Liver (tissue), 9 donors: Measurements from ENCODE around the gene HIVEP2. TPM values are rescaled to one million over a fixed set of nuclear protein-coding genes. Genes with fewer than 3 reads are reported as not detected.

Source experiments
- DNase-seq: peaks from one replicate; pipeline ENCODE4 v3.0.0-alpha.2; 2017; ENCODE audit warnings: low spot score
- H3K27ac ChIP-seq, 2 donors: one replicate each; pipeline ENCODE4 v1.7.0; 2013; ENCODE audit warnings: inconsistent platforms in 2 of 2, low read length in 2 of 2, control low read depth in 1 of 2, low read depth in 1 of 2, mild to moderate bottlenecking in 1 of 2
- H3K27me3 ChIP-seq, 4 donors: one replicate each; pipeline versions ENCODE4 v1.6.1 to v1.7.0; 2013; ENCODE audit warnings: low read length in 3 of 4, inconsistent platforms in 1 of 4, mild to moderate bottlenecking in 1 of 4, moderate library complexity in 1 of 4; ENCODE audit not compliant: control insufficient read depth in 4 of 4, insufficient read depth in 4 of 4
- H3K36me3 ChIP-seq, 4 donors: one replicate each; pipeline versions ENCODE4 v1.6.1 to v1.7.0; 2013; ENCODE audit warnings: low read length in 3 of 4, mild to moderate bottlenecking in 3 of 4, low read depth in 1 of 4, moderate library complexity in 1 of 4; ENCODE audit not compliant: control insufficient read depth in 4 of 4, insufficient read depth in 3 of 4
- H3K4me1 ChIP-seq, 4 donors: one replicate each; pipeline versions ENCODE4 v1.6.1 to v1.7.0; 2013; ENCODE audit warnings: low read length in 3 of 4, mild to moderate bottlenecking in 3 of 4, moderate library complexity in 1 of 4; ENCODE audit not compliant: control insufficient read depth in 4 of 4, insufficient read depth in 4 of 4
- H3K4me3 ChIP-seq, 3 donors: one replicate each; pipeline versions ENCODE4 v1.6.1 to v1.7.0; 2013; ENCODE audit warnings: low read length in 3 of 3, control low read depth in 1 of 3, low read depth in 1 of 3, mild to moderate bottlenecking in 1 of 3
- H3K9ac ChIP-seq, 2 donors: one replicate each; pipeline ENCODE4 v1.7.0; 2013; ENCODE audit warnings: low read length in 2 of 2, mild to moderate bottlenecking in 2 of 2, moderate library complexity in 2 of 2, control low read depth in 1 of 2, low read depth in 1 of 2
- H3K9me3 ChIP-seq, 4 donors: one replicate each; pipeline versions ENCODE4 v1.6.1 to v1.7.0; 2013; ENCODE audit warnings: low read length in 3 of 4; ENCODE audit not compliant: control insufficient read depth in 4 of 4
- EGR1 ChIP-seq, 2 donors: IDR thresholded peaks; 2 replicates each; pipeline ENCODE4 v1.6.1; 2016 to 2018; ENCODE audit warnings: antibody characterized with exemption in 2 of 2, low read depth in 2 of 2
- FOXA1 ChIP-seq: IDR thresholded peaks from 2 replicates; pipeline ENCODE4 v1.6.1; 2016; ENCODE audit warnings: antibody characterized with exemption
- FOXA2 ChIP-seq: IDR thresholded peaks from 2 replicates; pipeline ENCODE4 v1.6.1; 2016; ENCODE audit warnings: antibody characterized with exemption
- GABPA ChIP-seq, 2 donors: IDR thresholded peaks in 1 of 2; conservative IDR thresholded peaks in 1 of 2; 2 replicates each; pipeline ENCODE4 v1.6.1; 2016; ENCODE audit warnings: antibody characterized with exemption in 2 of 2, mild to moderate bottlenecking in 1 of 2, moderate library complexity in 1 of 2
- HNF4A ChIP-seq, 2 donors: conservative IDR thresholded peaks; 2 replicates each; pipeline ENCODE4 v1.6.1; 2016; ENCODE audit warnings: antibody characterized with exemption in 2 of 2, mild to moderate bottlenecking in 2 of 2
- HNF4G ChIP-seq: IDR thresholded peaks from 2 replicates; pipeline ENCODE4 v1.6.1; 2016; ENCODE audit warnings: antibody characterized with exemption
- JUND ChIP-seq, 2 donors: IDR thresholded peaks; 2 replicates each; pipeline ENCODE4 v1.6.1; 2016; ENCODE audit warnings: antibody characterized with exemption in 2 of 2
- RAD21 ChIP-seq, 2 donors: IDR thresholded peaks; 2 replicates each; pipeline ENCODE4 v1.6.1; 2016; ENCODE audit warnings: antibody characterized with exemption in 2 of 2, mild to moderate bottlenecking in 2 of 2
- SP1 ChIP-seq: IDR thresholded peaks from 2 replicates; pipeline ENCODE4 v1.6.1; 2018; ENCODE audit warnings: antibody characterized with exemption, mild to moderate bottlenecking
- TAF1 ChIP-seq: conservative IDR thresholded peaks from 2 replicates; pipeline ENCODE4 v1.6.1; 2016; ENCODE audit warnings: antibody characterized with exemption, mild to moderate bottlenecking
- YY1 ChIP-seq: IDR thresholded peaks from 2 replicates; pipeline ENCODE4 v1.6.1; 2016; ENCODE audit warnings: antibody characterized with exemption, mild to moderate bottlenecking
- WGBS: extraction: QIAGEN DNeasy Blood & Tissue Kit; methylation state at CpG from one replicate; pipeline ENCODE4 v1.1.7; 2013; 5-methylcytosine and 5-hydroxymethylcytosine counted together
- polyA plus RNA-seq, 2 donors: library from polyadenylated mRNA; stranded (reverse) in 1 of 2; unstranded in 1 of 2; fragments of 200-250 nt in 1 of 2; fragments of >200 nt in 1 of 2; fragmentation: Nextera tagmentation in 1 of 2; extraction: Ambion mirVana in 1 of 2; gene quantifications; one replicate each; pipeline versions ENCODE4 v1.2.1 to v1.2.3, GENCODE V29; 2013 to 2015
- total RNA-seq, 2 donors: library from RNA; depleted of rRNA; stranded (reverse); fragments of >200 nt; gene quantifications; one replicate each; pipeline ENCODE4 v1.2.3, GENCODE V29; 2014
- TF ChIP-seq, protein P1 (sequence below): fragments of 150-350 bp; IDR thresholded peaks from 2 replicates; pipeline ENCODE4 v1.5.1; 2017; ENCODE audit warnings: improper control_type of control experiment, low read depth, low read length; ENCODE audit not compliant: missing input control
- TF ChIP-seq, protein P2 (sequence below): IDR thresholded peaks from 2 replicates; pipeline ENCODE4 v1.6.1; 2016; ENCODE audit warnings: antibody characterized with exemption
- TF ChIP-seq, protein P3 (sequence below): IDR thresholded peaks from 2 replicates; pipeline ENCODE4 v1.6.1; 2016; ENCODE audit warnings: antibody characterized with exemption, mild to moderate bottlenecking
- TF ChIP-seq, protein P4 (sequence below): IDR thresholded peaks from 2 replicates; pipeline ENCODE4 v1.6.1; 2016; ENCODE audit warnings: antibody characterized with exemption
- TF ChIP-seq, protein P5 (sequence below): IDR thresholded peaks from 2 replicates; pipeline ENCODE4 v1.6.1; 2016; ENCODE audit warnings: antibody characterized with exemption
- donor health status: healthy.
- donor health status: healthy.
- donor health status: healthy.
- donor health status: healthy.
- donor health status: healthy.

The HIVEP2 gene
- total and polyA plus RNA-seq, 4 donors, result 0.82 to 6.6 (median 1.3) TPM

DNA sequence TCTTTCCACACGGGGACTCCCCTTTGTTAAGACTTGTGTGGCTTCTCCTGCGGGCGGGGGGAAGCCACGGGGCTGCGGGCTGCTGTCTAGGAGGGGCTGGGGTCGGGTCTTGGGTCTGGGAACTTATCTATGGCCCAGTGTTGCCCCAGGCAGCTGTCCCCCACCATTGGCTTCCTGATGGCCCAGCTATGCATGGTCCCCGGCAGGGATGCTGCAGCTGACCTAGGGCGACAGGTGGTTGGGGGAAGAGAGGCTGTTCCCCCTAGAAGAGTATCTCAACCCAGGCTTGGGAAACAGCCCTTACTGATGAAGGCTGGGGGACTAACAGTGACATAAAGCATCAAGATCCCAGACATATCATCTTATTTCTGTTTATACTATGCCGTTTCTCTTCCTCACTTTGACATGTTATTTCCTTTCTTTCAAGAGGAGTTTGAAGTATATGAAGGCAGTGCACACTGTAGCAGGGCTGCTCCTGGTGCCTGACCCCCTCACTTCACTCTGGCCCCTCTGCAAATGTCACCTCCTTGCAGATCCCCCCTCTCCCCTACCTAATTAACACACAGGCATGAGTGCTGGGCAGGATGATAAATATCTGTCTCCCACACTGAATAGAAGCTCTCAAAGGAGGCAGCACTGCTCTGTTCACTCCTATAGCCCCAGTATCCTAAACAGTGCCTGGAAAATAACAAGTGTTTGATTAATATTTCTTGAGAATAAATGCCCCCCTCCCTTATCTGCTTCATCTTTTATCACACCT lies 87.0 kb downstream of the HIVEP2 start:
- Histone ChIP-seq H3K9ac (no peak overlapping the region), H3K4me1 (peaks cover 0 to 3% (median 0%) of the 10 kb centered on the region in 4 donors), H3K9me3 (no peaks in the 10 kb centered on the region), H3K27ac (no peak overlapping the region), H3K4me3 (no peak overlapping the region), H3K27me3 (no peaks in the 10 kb centered on the region), H3K36me3 (no peaks in the 10 kb centered on the region)
- 77% methylated on average over 9 of the region's 9 CpGs for WGBS
- DNase-seq, result no peak
- TF ChIP-seq JUND (IDR thresholded peaks at IDR 0.05), result no peak
- no peak for TF ChIP-seq GABPA (IDR thresholded peaks at IDR 0.05 in 1 of 2, conservative IDR thresholded peaks at IDR 0.05 in 1 of 2)
- TF ChIP-seq, protein P1, sequence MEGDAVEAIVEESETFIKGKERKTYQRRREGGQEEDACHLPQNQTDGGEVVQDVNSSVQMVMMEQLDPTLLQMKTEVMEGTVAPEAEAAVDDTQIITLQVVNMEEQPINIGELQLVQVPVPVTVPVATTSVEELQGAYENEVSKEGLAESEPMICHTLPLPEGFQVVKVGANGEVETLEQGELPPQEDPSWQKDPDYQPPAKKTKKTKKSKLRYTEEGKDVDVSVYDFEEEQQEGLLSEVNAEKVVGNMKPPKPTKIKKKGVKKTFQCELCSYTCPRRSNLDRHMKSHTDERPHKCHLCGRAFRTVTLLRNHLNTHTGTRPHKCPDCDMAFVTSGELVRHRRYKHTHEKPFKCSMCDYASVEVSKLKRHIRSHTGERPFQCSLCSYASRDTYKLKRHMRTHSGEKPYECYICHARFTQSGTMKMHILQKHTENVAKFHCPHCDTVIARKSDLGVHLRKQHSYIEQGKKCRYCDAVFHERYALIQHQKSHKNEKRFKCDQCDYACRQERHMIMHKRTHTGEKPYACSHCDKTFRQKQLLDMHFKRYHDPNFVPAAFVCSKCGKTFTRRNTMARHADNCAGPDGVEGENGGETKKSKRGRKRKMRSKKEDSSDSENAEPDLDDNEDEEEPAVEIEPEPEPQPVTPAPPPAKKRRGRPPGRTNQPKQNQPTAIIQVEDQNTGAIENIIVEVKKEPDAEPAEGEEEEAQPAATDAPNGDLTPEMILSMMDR, result no peak
- no peak for TF ChIP-seq TAF1
- TF ChIP-seq, protein P2, sequence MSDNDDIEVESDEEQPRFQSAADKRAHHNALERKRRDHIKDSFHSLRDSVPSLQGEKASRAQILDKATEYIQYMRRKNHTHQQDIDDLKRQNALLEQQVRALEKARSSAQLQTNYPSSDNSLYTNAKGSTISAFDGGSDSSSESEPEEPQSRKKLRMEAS, result no peak
- TF ChIP-seq, protein P3, sequence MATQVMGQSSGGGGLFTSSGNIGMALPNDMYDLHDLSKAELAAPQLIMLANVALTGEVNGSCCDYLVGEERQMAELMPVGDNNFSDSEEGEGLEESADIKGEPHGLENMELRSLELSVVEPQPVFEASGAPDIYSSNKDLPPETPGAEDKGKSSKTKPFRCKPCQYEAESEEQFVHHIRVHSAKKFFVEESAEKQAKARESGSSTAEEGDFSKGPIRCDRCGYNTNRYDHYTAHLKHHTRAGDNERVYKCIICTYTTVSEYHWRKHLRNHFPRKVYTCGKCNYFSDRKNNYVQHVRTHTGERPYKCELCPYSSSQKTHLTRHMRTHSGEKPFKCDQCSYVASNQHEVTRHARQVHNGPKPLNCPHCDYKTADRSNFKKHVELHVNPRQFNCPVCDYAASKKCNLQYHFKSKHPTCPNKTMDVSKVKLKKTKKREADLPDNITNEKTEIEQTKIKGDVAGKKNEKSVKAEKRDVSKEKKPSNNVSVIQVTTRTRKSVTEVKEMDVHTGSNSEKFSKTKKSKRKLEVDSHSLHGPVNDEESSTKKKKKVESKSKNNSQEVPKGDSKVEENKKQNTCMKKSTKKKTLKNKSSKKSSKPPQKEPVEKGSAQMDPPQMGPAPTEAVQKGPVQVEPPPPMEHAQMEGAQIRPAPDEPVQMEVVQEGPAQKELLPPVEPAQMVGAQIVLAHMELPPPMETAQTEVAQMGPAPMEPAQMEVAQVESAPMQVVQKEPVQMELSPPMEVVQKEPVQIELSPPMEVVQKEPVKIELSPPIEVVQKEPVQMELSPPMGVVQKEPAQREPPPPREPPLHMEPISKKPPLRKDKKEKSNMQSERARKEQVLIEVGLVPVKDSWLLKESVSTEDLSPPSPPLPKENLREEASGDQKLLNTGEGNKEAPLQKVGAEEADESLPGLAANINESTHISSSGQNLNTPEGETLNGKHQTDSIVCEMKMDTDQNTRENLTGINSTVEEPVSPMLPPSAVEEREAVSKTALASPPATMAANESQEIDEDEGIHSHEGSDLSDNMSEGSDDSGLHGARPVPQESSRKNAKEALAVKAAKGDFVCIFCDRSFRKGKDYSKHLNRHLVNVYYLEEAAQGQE, result no peak
- no peak for TF ChIP-seq EGR1 (IDR thresholded peaks at IDR 0.05; ENCODE audit: low read depth in 2 of 2)
- TF ChIP-seq HNF4A (conservative IDR thresholded peaks at IDR 0.05), result no peak
- TF ChIP-seq FOXA2, result no peak
- TF ChIP-seq SP1, result no peak

DNA sequence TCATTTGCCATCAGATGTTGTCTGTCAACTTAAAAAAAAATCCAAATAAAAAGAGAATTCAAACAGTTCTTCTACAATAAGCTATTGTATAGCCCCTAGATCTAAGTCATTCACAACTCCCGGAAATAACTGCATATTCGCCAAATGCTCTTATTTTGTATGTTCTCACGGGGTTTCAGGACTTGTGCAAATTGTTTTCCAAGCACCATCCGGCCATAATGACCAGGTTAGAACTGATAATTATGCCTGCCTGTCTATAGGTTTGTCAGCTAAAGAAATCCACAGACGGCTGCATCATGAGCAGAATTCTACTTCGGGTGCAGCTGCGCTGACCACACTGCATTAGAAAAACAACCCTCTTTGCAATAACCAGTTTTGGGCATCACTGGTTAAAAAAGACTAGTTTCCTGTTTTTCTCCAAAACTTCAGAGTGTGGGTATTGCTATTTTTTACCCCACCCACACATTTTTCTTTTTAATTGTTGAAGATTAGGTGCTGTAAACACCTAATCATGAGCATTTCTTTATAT lies 87.7 kb downstream of the HIVEP2 start:
- Histone ChIP-seq H3K27me3 (no peaks in the 10 kb centered on the region), H3K36me3 (no peaks in the 10 kb centered on the region), H3K27ac (no peak overlapping the region), H3K4me3 (no peak overlapping the region), H3K9me3 (no peaks in the 10 kb centered on the region), H3K4me1 (peaks cover 0 to 3% (median 0%) of the 10 kb centered on the region in 4 donors), H3K9ac (no peak overlapping the region)
- no peak for DNase-seq
- 85% methylated on average over 7 of the region's 7 CpGs for WGBS
- TF ChIP-seq, protein P4, sequence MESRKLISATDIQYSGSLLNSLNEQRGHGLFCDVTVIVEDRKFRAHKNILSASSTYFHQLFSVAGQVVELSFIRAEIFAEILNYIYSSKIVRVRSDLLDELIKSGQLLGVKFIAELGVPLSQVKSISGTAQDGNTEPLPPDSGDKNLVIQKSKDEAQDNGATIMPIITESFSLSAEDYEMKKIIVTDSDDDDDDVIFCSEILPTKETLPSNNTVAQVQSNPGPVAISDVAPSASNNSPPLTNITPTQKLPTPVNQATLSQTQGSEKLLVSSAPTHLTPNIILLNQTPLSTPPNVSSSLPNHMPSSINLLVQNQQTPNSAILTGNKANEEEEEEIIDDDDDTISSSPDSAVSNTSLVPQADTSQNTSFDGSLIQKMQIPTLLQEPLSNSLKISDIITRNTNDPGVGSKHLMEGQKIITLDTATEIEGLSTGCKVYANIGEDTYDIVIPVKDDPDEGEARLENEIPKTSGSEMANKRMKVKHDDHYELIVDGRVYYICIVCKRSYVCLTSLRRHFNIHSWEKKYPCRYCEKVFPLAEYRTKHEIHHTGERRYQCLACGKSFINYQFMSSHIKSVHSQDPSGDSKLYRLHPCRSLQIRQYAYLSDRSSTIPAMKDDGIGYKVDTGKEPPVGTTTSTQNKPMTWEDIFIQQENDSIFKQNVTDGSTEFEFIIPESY, result no peak
- TF ChIP-seq RAD21 (IDR thresholded peaks at IDR 0.05) (no peak), HNF4G (no peak), HNF4A (conservative IDR thresholded peaks at IDR 0.05) (no peak), YY1 (no peak), FOXA1 (no peak), TAF1 (no peak)
- TF ChIP-seq, protein P2, result no peak
- TF ChIP-seq, protein P1, result no peak
- TF ChIP-seq, protein P3, result no peak
- TF ChIP-seq, protein P5, sequence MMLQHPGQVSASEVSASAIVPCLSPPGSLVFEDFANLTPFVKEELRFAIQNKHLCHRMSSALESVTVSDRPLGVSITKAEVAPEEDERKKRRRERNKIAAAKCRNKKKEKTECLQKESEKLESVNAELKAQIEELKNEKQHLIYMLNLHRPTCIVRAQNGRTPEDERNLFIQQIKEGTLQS, result no peak
